MCF 10A (cell line): ENCODE data around the gene PPP2R5C. TPM values are rescaled to one million over a fixed set of nuclear protein-coding genes. Genes with fewer than 3 reads are reported as not detected.

ENCODE experiments used
- BruUV-seq: library from RNA; stranded (reverse); fragments of 400-500 nt; replicated peaks from 2 replicates; lab custom pipeline; 2021; lab: Mats Ljungman, UMichigan
- CTCF ChIA-PET: fragments of 300-600 bp; sonication (Branson Sonifier 250); formaldehyde crosslinking; extraction: SDS; loops from one replicate; lab custom pipeline; 2021; ENCODE audit warnings: antibody characterized with exemption, inconsistent platforms; lab: Yijun Ruan, JAX
- POLR2A ChIA-PET: fragments of 300-600, 350-650 bp; sonication (Branson Sonifier 250); formaldehyde crosslinking; extraction: SDS; loops from one replicate; lab custom pipeline; 2020; ENCODE audit warnings: antibody characterized with exemption, inconsistent platforms; lab: Yijun Ruan, JAX
- DNase-seq: peaks from one replicate; pipeline ENCODE4 v3.0.0-alpha.2; 2018; ENCODE audit not compliant: unreplicated experiment
- H3K27ac Mint-ChIP-seq: one replicate; pipeline ENCODE4 v1.8.0; 2022; ENCODE audit warnings: mild to moderate bottlenecking, low read depth, mixed read lengths; ENCODE audit not compliant: unreplicated experiment
- H3K27me3 Mint-ChIP-seq: one replicate; pipeline ENCODE4 v1.8.0; 2022; ENCODE audit warnings: mixed read lengths; ENCODE audit not compliant: insufficient read depth, unreplicated experiment
- H3K36me3 Mint-ChIP-seq: one replicate; pipeline ENCODE4 v1.8.0; 2022; ENCODE audit warnings: mild to moderate bottlenecking, moderate library complexity, mixed read lengths; ENCODE audit not compliant: insufficient read depth, unreplicated experiment
- H3K4me1 Mint-ChIP-seq: one replicate; pipeline ENCODE4 v1.8.0; 2022; ENCODE audit warnings: mixed read lengths; ENCODE audit not compliant: insufficient read depth, unreplicated experiment
- H3K4me3 Mint-ChIP-seq: one replicate; pipeline ENCODE4 v1.8.0; 2022; ENCODE audit warnings: mild to moderate bottlenecking, moderate library complexity, mixed read lengths; ENCODE audit not compliant: unreplicated experiment
- H3K9me3 Mint-ChIP-seq: one replicate; pipeline ENCODE4 v1.8.0; 2022; ENCODE audit warnings: mixed read lengths; ENCODE audit not compliant: unreplicated experiment
- CTCF ChIP-seq: fragments of 200-600 bp; IDR thresholded peaks from one replicate; pipeline ENCODE4 v1.8.0; 2022; ENCODE audit warnings: antibody characterized with exemption, mild to moderate bottlenecking; ENCODE audit not compliant: unreplicated experiment
- intact Hi-C: fragments of 100-400 bp; cut with micrococcal nuclease; formaldehyde crosslinking; loops from 2 replicates; pipeline ENCODE4 v1.14.1; 2022
- total RNA-seq: library from RNA; stranded (reverse); gene quantifications from 2 replicates; pipeline ENCODE4 v1.2.3, GENCODE V29; 2022

PPP2R5C gene
- total RNA-seq, 1 experiment from 2014 or later = 118 TPM

- ChIA-PET CTCF (interaction anchor here (0.6 kb wide), 1 partner anchor 235 kb away, joined by 3 read pairs; no protein-coding TSS in a partner anchor), POLR2A (interaction anchor here (0.6 kb wide), 1 partner anchor 47 kb away, joined by 3 read pairs; no protein-coding TSS in a partner anchor)
- no peak overlapping the region for H3K27ac Mint-ChIP-seq
- no peaks in the 10 kb centered on the region for H3K27me3 Mint-ChIP-seq
- no peak for TF ChIP-seq CTCF
- H3K4me1 Mint-ChIP-seq = no peaks in the 10 kb centered on the region
- intact Hi-C loops = no loop called here
- H3K36me3 Mint-ChIP-seq = peaks cover 32% of the 10 kb centered on the region
- no peak for DNase-seq
- H3K9me3 Mint-ChIP-seq = no peaks in the 10 kb centered on the region
- no TSS peak for BruUV-seq
- no peak overlapping the region for H3K4me3 Mint-ChIP-seq
Measured at GRCh38 chr14:101929096-101929495, 167.6 kb downstream of the PPP2R5C start.

- no peak overlapping the region for H3K4me3 Mint-ChIP-seq
- no peaks in the 10 kb centered on the region for H3K27me3 Mint-ChIP-seq
- peaks cover 30% of the 10 kb centered on the region for H3K36me3 Mint-ChIP-seq
- no peak for TF ChIP-seq CTCF
- no TSS peak for BruUV-seq
- no peaks in the 10 kb centered on the region for H3K9me3 Mint-ChIP-seq
- ChIA-PET POLR2A (interaction anchor here (0.6 kb wide), 1 partner anchor 139 kb away, joined by 3 read pairs; no protein-coding TSS in a partner anchor), CTCF (interaction anchor here (0.6 to 0.8 kb wide), 2 partner anchors 159 to 235 kb away, joined by 3 read pairs; no protein-coding TSS in a partner anchor)
- intact Hi-C loops = no loop called here
- H3K27ac Mint-ChIP-seq = no peak overlapping the region
- no peaks in the 10 kb centered on the region for H3K4me1 Mint-ChIP-seq
- no peak for DNase-seq
Measured at GRCh38 chr14:101929946-101930345, 168.4 kb downstream of the PPP2R5C start.

DNA sequence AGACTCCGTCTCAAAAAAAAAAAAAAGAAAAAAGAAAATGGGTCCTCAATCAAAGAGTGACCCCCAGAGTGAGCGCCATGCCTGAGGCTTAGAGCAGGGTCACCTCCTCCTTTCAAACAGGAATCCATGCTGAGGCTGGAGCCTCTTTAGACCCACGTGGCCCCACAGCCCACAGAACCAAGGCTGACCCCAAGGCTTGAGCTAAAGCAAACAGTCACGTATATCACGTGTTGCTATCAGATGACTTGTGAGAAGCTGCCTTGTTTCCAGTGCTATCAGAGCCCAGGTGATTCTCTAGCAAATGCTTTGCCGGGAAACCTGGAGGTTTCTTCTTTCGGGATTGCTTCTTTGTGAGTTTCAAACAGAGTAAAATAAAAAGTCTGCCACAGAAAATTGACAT lies 171.2 kb downstream of the PPP2R5C start:
- no peaks in the 10 kb centered on the region for H3K4me1 Mint-ChIP-seq
- POLR2A ChIA-PET = interaction anchor here (1.1 kb wide), 1 partner anchor 14 kb away, joined by 5 read pairs; no protein-coding TSS in a partner anchor
- no peaks in the 10 kb centered on the region for H3K27me3 Mint-ChIP-seq
- no peak for DNase-seq
- no peak for TF ChIP-seq CTCF
- no peaks in the 10 kb centered on the region for H3K9me3 Mint-ChIP-seq
- BruUV-seq = no TSS peak
- CTCF ChIA-PET = interaction anchor here (0.7 to 1.0 kb wide), 2 partner anchors 223 to 225 kb away, joined by 3 to 4 read pairs; no protein-coding TSS in a partner anchor
- H3K4me3 Mint-ChIP-seq = no peak overlapping the region
- no peak overlapping the region for H3K27ac Mint-ChIP-seq
- intact Hi-C loops = no loop called here
- peaks cover 15% of the 10 kb centered on the region for H3K36me3 Mint-ChIP-seq

DNA sequence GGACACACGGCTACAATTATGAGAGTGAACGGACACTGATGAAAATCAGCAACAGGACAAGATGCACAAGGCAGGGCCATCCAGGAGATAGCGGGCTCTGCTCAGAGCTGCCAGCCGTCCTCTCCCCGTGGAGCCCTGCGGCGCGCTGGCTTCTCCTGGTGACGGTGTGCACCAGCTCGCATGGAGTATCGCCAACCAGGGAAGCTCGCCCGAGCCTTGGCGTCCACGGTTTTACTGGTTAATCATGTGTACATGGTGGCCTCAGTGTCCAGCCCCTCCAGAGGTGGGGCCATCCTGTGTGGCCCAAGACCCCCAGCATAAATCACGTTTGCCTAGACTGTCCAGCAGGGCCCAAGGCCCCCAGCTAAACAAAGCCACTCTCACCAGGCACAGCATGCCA lies 171.7 kb downstream of the PPP2R5C start:
- H3K27me3 Mint-ChIP-seq = no peaks in the 10 kb centered on the region

More for the DNA sequence above, 171.7 kb downstream of the PPP2R5C start:
- Mint-ChIP-seq H3K9me3 (no peaks in the 10 kb centered on the region), H3K4me1 (no peaks in the 10 kb centered on the region), H3K36me3 (peaks cover 12% of the 10 kb centered on the region), H3K27ac (no peak overlapping the region), H3K4me3 (no peak overlapping the region)
- ChIA-PET CTCF (interaction anchor here (0.6 to 1.0 kb wide), 3 partner anchors 10 to 225 kb away, joined by 3 to 5 read pairs (median 3); no protein-coding TSS in a partner anchor), POLR2A (interaction anchor here (0.7 to 1.1 kb wide), 2 partner anchors 14 to 32 kb away, joined by 3 to 5 read pairs; no protein-coding TSS in a partner anchor)
- intact Hi-C loops = no loop called here
- no peak for TF ChIP-seq CTCF
- BruUV-seq = no TSS peak
- no peak for DNase-seq
